K562 (cell line): ENCODE measurements around the gene KIF6. TPM values are rescaled to one million over a fixed set of nuclear protein-coding genes. Genes with fewer than 3 reads are reported as not detected.

Experiments
- ATAC-seq: fragments of 200-7000 bp; cut with Tn5 transposase; 3 replicates; pipeline ENCODE4 v1.9.1; 2020; ENCODE audit warnings: moderate library complexity
- BruUV-seq: library from RNA; stranded (reverse); fragments of 400-500 nt; replicated peaks from 2 replicates; lab custom pipeline; 2021; lab: Mats Ljungman, UMichigan
- CTCF ChIA-PET: fragments of 300-600 bp; formaldehyde crosslinking; extraction: SDS; loops from one replicate; lab custom pipeline; 2021; ENCODE audit warnings: low intra/inter-chr PET ratio; lab: Yijun Ruan, JAX
- POLR2A ChIA-PET: fragments of 300-600, 350-650 bp; sonication (Branson Sonifier 250); formaldehyde crosslinking; extraction: SDS; loops from one replicate; lab custom pipeline; 2021; ENCODE audit warnings: antibody characterized with exemption, inconsistent platforms; lab: Yijun Ruan, JAX
- DNase-seq, 4 experiments: peaks; one replicate each; pipeline versions ENCODE4 v3.0.0 to v3.0.0-alpha.2; 2011 to 2018; ENCODE audit warnings: low spot score in 3 of 4, mixed read lengths in 3 of 4; ENCODE audit errors: extremely low read depth in 1 of 4
- FAIRE-seq: peaks from 2 replicates; lab custom pipeline; 2011; peaks lifted over from hg19 to GRCh38; lab: Jason Lieb, UNC
- H2AFZ ChIP-seq: 2 replicates; pipeline ENCODE4 v1.6.0; 2011; ENCODE audit warnings: low read depth, low read length, control low read depth, inconsistent platforms
- H3K27ac ChIP-seq: fragments of 200-600 bp; 3 replicates; pipeline ENCODE4 v1.8.0; 2011; ENCODE audit warnings: low read depth, mild to moderate bottlenecking, control low read depth, inconsistent platforms, low read length, moderate library complexity, mixed read lengths; ENCODE audit errors: extremely low read depth
- H3K27me3 ChIP-seq, 2 experiments: fragments of 300-600 bp in 1 of 2; 2 replicates in 1 of 2; 3 replicates in 1 of 2; pipeline versions ENCODE4 v1.6.0 to v1.8.0; 2011; ENCODE audit warnings: inconsistent platforms in 2 of 2, low read length in 2 of 2, mild to moderate bottlenecking in 1 of 2, mixed read lengths in 1 of 2, moderate library complexity in 1 of 2; ENCODE audit not compliant: control insufficient read depth in 2 of 2, insufficient read depth in 2 of 2
- H3K36me3 ChIP-seq: fragments of 300-600 bp; 3 replicates; pipeline ENCODE4 v1.8.0; 2011; ENCODE audit warnings: mild to moderate bottlenecking, low read length, inconsistent platforms; ENCODE audit not compliant: control insufficient read depth, insufficient read depth
- H3K4me1 ChIP-seq, 2 experiments: fragments of 200-600 bp in 1 of 2; replicated peaks in 1 of 2; 2 replicates in 1 of 2; 3 replicates in 1 of 2; pipeline versions ENCODE4 v1.5.1 to v1.8.0; 2011; ENCODE audit warnings: inconsistent platforms in 2 of 2, low read length in 2 of 2, mild to moderate bottlenecking in 1 of 2, mixed read lengths in 1 of 2, moderate library complexity in 1 of 2; ENCODE audit not compliant: control insufficient read depth in 2 of 2, insufficient read depth in 2 of 2
- H3K4me2 ChIP-seq: 2 replicates; pipeline ENCODE4 v1.6.1; 2011; ENCODE audit warnings: low read length, control low read depth, inconsistent platforms, mixed read lengths; ENCODE audit not compliant: insufficient read depth
- H3K4me3 ChIP-seq: fragments of 200-600 bp; sonication (generic), shearing (Covaris generic); 2 replicates; pipeline ENCODE4 v1.5.1; 2016; ENCODE audit warnings: control low read depth, inconsistent platforms
- H3K79me2 ChIP-seq: fragments of 200-600 bp; 3 replicates; pipeline ENCODE4 v1.8.0; 2011; ENCODE audit warnings: low read length, inconsistent platforms; ENCODE audit not compliant: control insufficient read depth, insufficient read depth
- H3K9ac ChIP-seq, 2 experiments: 2 replicates each; pipeline versions ENCODE4 v1.6.0 to v1.6.1; 2011; ENCODE audit warnings: low read depth in 2 of 2, low read length in 2 of 2, control low read depth in 1 of 2, inconsistent platforms in 1 of 2, mild to moderate bottlenecking in 1 of 2, mixed read lengths in 1 of 2; ENCODE audit not compliant: insufficient read depth in 1 of 2
- H3K9me1 ChIP-seq: one replicate; pipeline ENCODE4 v1.6.0; 2011; ENCODE audit warnings: inconsistent platforms, mild to moderate bottlenecking, low read length, moderate library complexity; ENCODE audit not compliant: control insufficient read depth, insufficient read depth
- H3K9me3 ChIP-seq: replicated peaks from 2 replicates; pipeline ENCODE4 v1.5.1; 2011; ENCODE audit warnings: low read depth, low read length, inconsistent platforms; ENCODE audit not compliant: control insufficient read depth, insufficient read depth
- H4K20me1 ChIP-seq: replicated peaks from 2 replicates; pipeline ENCODE4 v1.6.1; 2011; ENCODE audit warnings: low read length, inconsistent platforms, mixed read lengths; ENCODE audit not compliant: control insufficient read depth, insufficient read depth
- CCAR2 ChIP-seq: fragments of 200-400 bp; formaldehyde crosslinking; IDR thresholded peaks from 2 replicates; pipeline ENCODE4 v1.6.1; 2017; ENCODE audit warnings: mild to moderate bottlenecking, low read depth, low read length
- KAT7 ChIP-seq: sonication (generic); formaldehyde crosslinking; IDR thresholded peaks from 2 replicates; pipeline ENCODE4 v1.8.0; 2022; ENCODE audit warnings: missing genetic modification reagents, mild to moderate bottlenecking, borderline replicate concordance
- SMAD1 ChIP-seq: fragments of 150-350 bp; IDR thresholded peaks from 2 replicates; pipeline ENCODE4 v1.6.1; 2014; ENCODE audit warnings: low read length, low read depth; ENCODE audit not compliant: partially characterized antibody
- ZNF644 ChIP-seq: fragments of 200-800 bp; sonication (Bioruptor generic); IDR thresholded peaks from 2 replicates; pipeline ENCODE4 v1.6.1; 2016; ENCODE audit warnings: low read depth, missing genetic modification characterization, missing compliant biosample characterization
- WGBS: fragments of 100-300 bp; shearing (Covaris generic); methylation state at CpG from one replicate; pipeline ENCODE4 v1.1.6; 2016; ENCODE audit warnings: low coverage, mixed read lengths; ENCODE audit not compliant: insufficient coverage; ENCODE audit errors: missing lambda C conversion rate; 5-methylcytosine and 5-hydroxymethylcytosine counted together
- in situ Hi-C: fragments of 300-500 bp; cut with MboI; formaldehyde crosslinking; loops from 4 replicates; pipeline ENCODE4 v1.15.0; 2018; ENCODE audit warnings: inconsistent platforms, mixed read lengths
- intact Hi-C: fragments of 100-400 bp; cut with micrococcal nuclease; formaldehyde crosslinking; loops from 2 replicates; pipeline ENCODE4 v1.14.2; 2022
- polyA plus RNA-seq, 8 experiments: library from polyadenylated mRNA; depleted of rRNA in 4 of 8; stranded (reverse) in 5 of 8; unstranded in 3 of 8; fragments of >200 nt; fragmentation: Nextera tagmentation in 2 of 8; fragmentation: Illumina TruSeq in 1 of 8; extraction: Ambion mirVana in 2 of 8; extraction: Trizol in 1 of 8; gene quantifications; 2 replicates each; pipeline versions ENCODE4 v1.2.1 to v1.2.3, GENCODE V29; 2011 to 2014; ENCODE audit warnings: inconsistent platforms in 1 of 8, missing spikeins in 1 of 8
- total RNA-seq, 7 experiments: library from RNA; depleted of rRNA in 6 of 7; stranded (reverse); fragments of >200 nt in 6 of 7; fragmentation: Illumina TruSeq in 2 of 7; extraction: Trizol in 2 of 7; gene quantifications; 2 replicates each; pipeline versions ENCODE4 v1.2.1 to v1.2.3, GENCODE V29; 2011 to 2021; ENCODE audit warnings: low replicate concordance in 1 of 7
- TF ChIP-seq, protein P1 (sequence below): fragments of 250-450 bp; sonication (Bioruptor Pico); IDR thresholded peaks from 2 replicates; pipeline ENCODE4 v1.8.0; 2022; ENCODE audit warnings: moderate library complexity, mild to moderate bottlenecking, inconsistent platforms

The KIF6 gene
- total and polyA plus RNA-seq, 9 of the 15 experiments (the other 6 are each of a cell fraction or from before 2014, with no cell fraction given): not detected

DNA sequence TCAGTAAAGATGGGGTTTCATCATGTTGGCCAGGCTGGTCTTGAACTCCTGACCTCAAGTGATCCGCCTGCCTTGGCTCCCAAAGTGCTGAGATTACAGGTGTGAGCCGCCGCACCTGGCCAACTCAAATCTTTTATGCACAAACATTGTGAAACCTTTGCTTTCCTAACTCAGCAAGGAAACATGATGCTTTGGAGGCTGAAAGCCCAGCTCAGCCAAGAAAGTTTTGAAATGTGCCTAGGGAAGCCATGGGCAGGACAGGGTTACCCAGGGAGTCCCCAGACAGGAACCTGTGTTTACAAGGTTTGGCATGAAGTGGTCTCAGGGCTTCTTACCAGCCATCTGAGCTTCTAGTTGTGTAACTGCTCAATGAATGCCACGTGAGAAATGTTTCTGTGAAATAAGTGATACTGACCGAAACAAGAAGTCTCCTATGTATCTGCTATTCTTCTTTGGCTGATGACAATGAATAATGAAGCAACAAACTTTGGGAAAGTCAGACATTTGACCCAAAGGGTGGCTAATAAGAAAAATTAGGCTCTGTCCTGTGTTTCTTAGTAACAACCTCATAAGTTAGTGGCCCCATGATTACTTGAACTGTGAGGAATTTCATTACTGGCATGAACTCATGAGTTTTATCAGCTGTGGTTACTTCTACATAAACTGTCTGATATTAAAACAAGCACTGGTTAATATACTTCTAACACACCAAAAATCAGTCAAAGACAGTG lies 163.5 kb downstream of the KIF6 start:
- in situ Hi-C loops (no loop called here), intact Hi-C loops (no loop called here)
- Histone ChIP-seq H3K4me2 (no peak overlapping the region), H4K20me1 (no peaks in the 10 kb centered on the region), H3K4me3 (no peak overlapping the region), H3K9me1 (no peaks in the 10 kb centered on the region), H3K9me3 (no peaks in the 10 kb centered on the region), H3K79me2 (no peaks in the 10 kb centered on the region), H3K36me3 (no peaks in the 10 kb centered on the region), H3K27me3 (peaks cover 0 to 2% of the 10 kb centered on the region in 2 experiments; a peak in 2 of 5 replicates), H3K4me1 (no peaks in the 10 kb centered on the region), H2AFZ (no peak overlapping the region), H3K27ac (no peak overlapping the region), H3K9ac (no peak overlapping the region)
- ATAC-seq (no peak), DNase-seq (no peak), FAIRE-seq (no peak)
- BruUV-seq: no TSS peak
- TF ChIP-seq CCAR2 (no peak), SMAD1 (no peak), ZNF644 (tag) (no peak), KAT7 (CRISPR knock-in tag) (no peak)
- TF ChIP-seq, protein P1, sequence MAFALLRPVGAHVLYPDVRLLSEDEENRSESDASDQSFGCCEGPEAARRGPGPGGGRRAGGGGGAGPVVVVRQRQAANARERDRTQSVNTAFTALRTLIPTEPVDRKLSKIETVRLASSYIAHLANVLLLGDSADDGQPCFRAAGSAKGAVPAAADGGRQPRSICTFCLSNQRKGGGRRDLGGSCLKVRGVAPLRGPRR (CRISPR knock-in tag): no peak
- CTCF ChIA-PET: no interaction called here
- WGBS: 0% methylated on average over 5 of the region's 5 CpGs
- POLR2A ChIA-PET: no interaction called here
